Pancreas (tissue), 10 donors: ENCODE data around the gene KRTAP5-10. TPM values are rescaled to one million over a fixed set of nuclear protein-coding genes. Genes with fewer than 3 reads are reported as not detected.
A peak's percentile ranks its signal among the peaks of the same experiment; 100 is the strongest.
"Not testable (repeated sequence)": the region's sequence is repeated elsewhere in the genome, so short reads cannot be mapped to it uniquely, and the experiment has no call there.

Experiments used
- ATAC-seq, 4 donors: fragments of 200-7000 bp; cut with Tn5 transposase; one replicate each; pipeline versions ENCODE4 v1.8.0 to v1.9.1; 2020; ENCODE audit warnings: mild to moderate bottlenecking in 4 of 4, moderate library complexity in 4 of 4
- DNase-seq, 6 donors: peaks; one replicate each; pipeline ENCODE4 v3.0.0-alpha.2; 2020
- FAIRE-seq: peaks from 2 replicates; lab custom pipeline; 2012; peaks lifted over from hg19 to GRCh38; lab: Jason Lieb, UNC
- H3K27ac ChIP-seq, 4 donors: fragments of 200-600 bp; sonication (generic); 1 replicate in 3 of 4; 2 replicates in 1 of 4; pipeline versions ENCODE4 v1.5.0 to v1.8.0; 2020
- H3K27me3 ChIP-seq, 4 donors: fragments of 200-600 bp; one replicate each; pipeline ENCODE4 v1.8.0; 2021
- H3K36me3 ChIP-seq, 3 donors: fragments of 200-600 bp; sonication (generic) in 1 of 3; one replicate each; pipeline versions ENCODE4 v1.5.0 to v1.8.0; 2020 to 2021
- H3K4me1 ChIP-seq, 3 donors: fragments of 200-600 bp; one replicate each; pipeline ENCODE4 v1.8.0; 2021
- H3K4me3 ChIP-seq, 4 donors: fragments of 200-600 bp; sonication (generic) in 2 of 4; one replicate each; pipeline versions ENCODE4 v1.5.0 to v1.8.0; 2020 to 2021
- H3K9me3 ChIP-seq, 4 donors: fragments of 200-600 bp; one replicate each; pipeline ENCODE4 v1.8.0; 2021
- WGBS, 2 donors: extraction: QIAGEN DNeasy Blood & Tissue Kit; methylation state at CpG; one replicate each; pipeline ENCODE4 v1.1.7; 2013; 5-methylcytosine and 5-hydroxymethylcytosine counted together
- intact Hi-C, 3 donors: fragments of 100-400 bp; cut with DNase I; formaldehyde crosslinking; loops; one replicate each; pipeline versions ENCODE4 v1.11.1 to v1.14.2; 2022
- polyA plus RNA-seq, 2 donors: library from polyadenylated mRNA; stranded (reverse); fragments of 200-250 nt; gene quantifications; one replicate each; pipeline ENCODE4 v1.2.3, GENCODE V29; 2013
- total RNA-seq, 6 donors: library from RNA; stranded (reverse); fragmentation: NEBNext Ultra II Directional in 4 of 6; extraction: Animal tissue kit (Norgen Biotek cat#: 25700) in 4 of 6; gene quantifications; one replicate each; pipeline versions ENCODE4 v1.2.1 to v1.2.4, GENCODE V29; 2021 to 2023
- donor health status: healthy with polysubstance abuse.
- donor health status: DM: no; HTN: no; CAD: no; lungs with moderate emphysema.
- donor health status: DM: no; HTN: no; CAD: no.
- donor health status: control.
- donor health status: control.
- donor health status: Bipolar disorder and iron deficiency.
- donor health status: DM: yes; HTN: yes; CAD: no.
- donor health status: DM: no; HTN: no; CAD: no.
- donor health status: DM: no; HTN: no; CAD: no.
- donor health status: DM: yes; HTN: yes; CAD: no.

Gene KRTAP5-10
- total and polyA plus RNA-seq, 8 donors = 0.24 to 0.53 (median 0.31) TPM; not detected in 5

DNA sequence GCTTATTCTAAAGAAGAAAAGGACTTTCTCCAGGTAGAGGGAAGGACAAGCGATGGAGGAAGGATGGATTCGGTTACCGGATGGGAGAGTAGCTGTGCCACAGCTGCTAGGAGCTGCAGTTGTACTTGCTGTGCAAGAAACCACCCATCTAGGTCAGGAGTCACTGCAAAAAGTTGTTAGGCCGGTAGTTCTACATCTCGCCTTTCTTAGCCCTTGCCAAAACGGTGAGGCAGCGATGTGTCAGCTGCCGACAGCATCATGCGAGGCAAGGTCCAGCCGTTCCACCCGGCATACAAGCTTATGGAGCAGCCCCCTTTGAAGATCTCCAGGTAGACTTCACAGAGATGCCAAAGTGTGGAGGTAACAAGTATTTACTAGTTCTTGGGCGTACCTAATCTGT is 49.6 kb downstream of the KRTAP5-10 start:
- peak in 1 of 6 donors; percentile 27 for DNase-seq
- H3K27ac ChIP-seq, H3K4me3 ChIP-seq, FAIRE-seq, H3K4me1 ChIP-seq, ATAC-seq, H3K9me3 ChIP-seq, intact Hi-C loops, H3K36me3 ChIP-seq, H3K27me3 ChIP-seq: not testable (repeated sequence)
- WGBS, 2 donors = 26 to 46% methylated on average over 11 to 12 of the region's 12 CpGs

Other genes with a start within 250 kb of the KRTAP5-10 start
- gene DHCR7, start 117.2 kb upstream of the KRTAP5-10 start, total RNA-seq = 10 to 100 TPM in 4 of 6 donors, 1 to 10 TPM in 2; 5.7 to 19.8 (median 13.5) TPM
- 10 to 100 TPM in 1 of 2 donors, 1 to 10 TPM in 1; 7.0 to 10.1 TPM for gene DHCR7, start 117.2 kb upstream of the KRTAP5-10 start, polyA plus RNA-seq
- gene NADSYN1, start 112.4 kb upstream of the KRTAP5-10 start, total RNA-seq = 10 to 100 TPM; 18.4 to 46.3 (median 26.7) TPM
- 10 to 100 TPM; 64.8 to 77.3 TPM for gene NADSYN1, start 112.4 kb upstream of the KRTAP5-10 start, polyA plus RNA-seq
- gene KRTAP5-7, start 38.3 kb upstream of the KRTAP5-10 start, total RNA-seq = under 1 TPM in 3 of 6 donors, not detected in 3; 0.12 to 0.19 (median 0.12) TPM
- gene KRTAP5-7, start 38.3 kb upstream of the KRTAP5-10 start, polyA plus RNA-seq = under 1 TPM in 1 of 2 donors, not detected in 1; 0.15 TPM
- under 1 TPM in 2 of 6 donors, not detected in 4; 0.14 to 0.35 TPM for gene KRTAP5-8, start 27.5 kb upstream of the KRTAP5-10 start, total RNA-seq
- under 1 TPM in 1 of 2 donors, not detected in 1; 0.46 TPM for gene KRTAP5-8, start 27.5 kb upstream of the KRTAP5-10 start, polyA plus RNA-seq
- under 1 TPM in 5 of 6 donors, not detected in 1; 0.14 to 0.20 (median 0.19) TPM for gene KRTAP5-9, start 17.1 kb upstream of the KRTAP5-10 start, total RNA-seq
- 1 to 10 TPM in 1 of 2 donors, under 1 TPM in 1; 0.38 to 1.0 TPM for gene KRTAP5-9, start 17.1 kb upstream of the KRTAP5-10 start, polyA plus RNA-seq
- not detected for gene KRTAP5-11, start 17.3 kb downstream of the KRTAP5-10 start, total RNA-seq
- gene KRTAP5-11, start 17.3 kb downstream of the KRTAP5-10 start, polyA plus RNA-seq = under 1 TPM in 1 of 2 donors, not detected in 1; 0.28 TPM